Measurements from ENCODE around the gene CAMK2B.

Gene CAMK2B

DNA sequence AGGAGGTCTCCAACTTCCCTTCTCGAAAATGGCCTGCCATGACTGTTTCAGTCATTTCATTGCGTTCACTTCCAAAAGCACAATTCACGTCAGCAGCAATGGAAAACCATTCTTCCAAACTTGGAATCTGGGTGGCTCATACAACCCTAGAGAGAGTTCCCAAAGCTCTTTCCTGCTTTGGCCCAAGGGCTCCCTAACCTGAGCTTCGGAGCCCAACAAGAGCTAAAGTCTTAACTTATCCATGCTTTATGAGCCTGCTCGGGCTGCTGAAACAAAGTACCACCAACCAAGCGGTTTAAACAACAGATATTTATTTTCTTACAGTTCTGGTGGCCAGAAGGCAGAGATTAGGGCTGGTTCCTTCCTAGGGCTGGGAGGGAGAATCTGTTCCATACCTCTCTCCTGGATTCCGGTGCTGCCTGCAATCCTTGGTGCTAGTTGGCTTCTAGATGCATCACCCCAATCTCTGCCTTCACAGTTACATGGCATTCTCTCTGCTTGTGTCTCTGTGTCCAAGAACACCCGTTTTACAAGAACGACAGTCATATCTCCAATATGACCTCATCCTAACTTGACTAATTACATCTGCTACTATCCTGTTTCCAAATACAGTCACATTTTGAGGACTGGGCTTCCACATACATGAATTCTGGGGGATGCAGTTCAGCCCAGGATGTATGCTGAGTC lies 33.5 kb downstream of the CAMK2B start:
- peak in 18 of 42 donors; percentile 0 to 29 (median 6) for DNase-seq
- intact Hi-C loops (cut with DNase I): no loop called here

DNA sequence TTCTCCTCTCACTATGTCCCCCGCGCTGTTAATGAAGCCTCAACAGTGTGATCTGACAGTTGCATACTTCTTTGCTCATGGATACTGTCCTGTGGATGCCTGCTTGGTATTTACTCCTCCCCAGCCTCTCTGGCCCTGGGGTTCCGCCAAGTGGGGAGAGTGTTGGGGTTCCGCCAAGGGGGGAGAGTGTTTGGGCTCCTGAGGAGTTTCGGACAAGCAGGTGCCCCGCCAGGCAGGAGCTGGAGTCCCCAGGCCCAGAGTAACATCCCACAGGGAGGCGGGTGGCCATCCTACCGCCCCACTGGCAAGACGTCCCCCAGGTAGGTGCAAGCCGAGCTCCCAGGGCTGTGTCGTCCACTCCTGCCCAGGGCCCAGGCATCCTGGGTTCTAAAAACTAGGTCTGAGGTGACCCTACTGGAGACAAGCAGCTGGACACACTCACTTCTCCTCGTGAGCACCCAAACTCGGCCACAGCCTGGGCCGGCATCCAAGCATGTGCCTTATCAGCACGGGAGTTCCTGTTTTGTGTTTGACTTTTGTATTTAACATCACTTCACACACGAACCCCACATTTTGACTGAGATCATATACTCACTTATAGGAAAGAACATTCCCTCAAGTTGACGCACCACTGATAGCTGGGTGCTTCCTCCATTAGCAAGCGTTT lies 34.2 kb downstream of the CAMK2B start:
- intact Hi-C loops (cut with DNase I): no loop called here
- peak in 35 of 42 donors; percentile 0 to 42 (median 9) for DNase-seq

DNA sequence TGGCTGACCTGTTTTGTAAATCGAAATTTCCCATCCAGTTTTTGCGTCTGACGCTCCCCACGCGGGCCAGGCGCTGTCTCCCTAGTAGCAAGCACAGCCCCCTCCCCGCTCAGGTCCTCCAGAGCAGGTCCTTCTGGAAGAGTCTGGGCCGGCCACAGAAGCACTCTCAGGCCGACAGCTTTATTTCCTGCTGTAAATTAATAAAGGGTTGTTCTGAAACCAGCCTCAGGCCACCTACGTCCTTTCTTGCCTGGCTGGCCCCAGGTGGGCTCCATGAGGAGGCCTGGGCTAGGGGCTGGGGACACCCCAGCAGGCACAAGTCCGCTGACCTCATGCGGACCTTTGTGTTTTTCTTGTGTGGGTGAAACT lies 35.2 kb downstream of the CAMK2B start:
- intact Hi-C loops (cut with DNase I): no loop called here
- peak in 29 of 42 donors; percentile 2 to 46 (median 15) for DNase-seq

DNA sequence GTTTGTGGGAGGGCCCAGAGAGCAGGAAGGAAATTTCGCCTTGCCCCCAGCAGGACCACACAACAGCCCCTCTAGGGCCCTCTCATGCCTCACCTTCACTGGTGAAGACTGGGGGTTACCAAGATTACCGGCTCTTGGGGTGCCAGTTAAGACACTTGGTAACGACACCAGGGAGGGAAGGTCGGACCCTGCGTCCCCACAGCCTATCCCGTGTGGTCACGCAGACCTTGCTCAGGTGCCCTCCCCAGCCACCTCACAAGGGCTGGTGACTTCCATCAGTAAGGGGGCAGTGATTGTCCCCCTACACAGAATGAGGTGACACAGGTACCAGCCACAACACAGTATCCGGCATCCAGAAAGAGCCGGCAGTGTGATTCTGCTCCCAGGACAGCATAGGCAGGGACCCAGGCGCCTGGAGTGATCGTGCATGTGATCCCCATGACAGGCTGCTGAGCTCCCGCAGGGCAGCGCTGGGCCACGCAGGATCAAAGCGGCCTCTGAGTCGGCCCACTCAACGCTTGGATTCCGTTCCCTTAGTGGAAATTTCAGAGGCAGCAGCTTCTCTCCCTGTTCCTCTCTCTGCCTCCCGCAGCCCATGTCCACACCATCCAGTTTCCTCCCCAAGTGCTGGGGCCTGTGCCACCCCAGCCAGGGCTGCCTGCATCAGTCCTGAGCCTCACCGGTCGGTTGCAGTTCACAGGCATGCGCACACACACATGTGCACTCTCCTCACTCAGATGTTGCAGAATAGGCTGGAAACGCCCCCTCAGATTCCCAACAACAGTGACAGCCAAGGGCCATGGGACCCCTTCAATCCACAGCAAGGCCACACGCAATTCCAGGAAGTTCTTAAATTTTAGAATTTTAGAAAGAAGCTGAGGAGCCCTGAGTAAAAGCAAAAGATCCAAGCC lies 35.8 kb downstream of the CAMK2B start:
- intact Hi-C loops (cut with DNase I): no loop called here
- DNase-seq: peak in 36 of 42 donors; percentile 16 to 73 (median 44)

DNA sequence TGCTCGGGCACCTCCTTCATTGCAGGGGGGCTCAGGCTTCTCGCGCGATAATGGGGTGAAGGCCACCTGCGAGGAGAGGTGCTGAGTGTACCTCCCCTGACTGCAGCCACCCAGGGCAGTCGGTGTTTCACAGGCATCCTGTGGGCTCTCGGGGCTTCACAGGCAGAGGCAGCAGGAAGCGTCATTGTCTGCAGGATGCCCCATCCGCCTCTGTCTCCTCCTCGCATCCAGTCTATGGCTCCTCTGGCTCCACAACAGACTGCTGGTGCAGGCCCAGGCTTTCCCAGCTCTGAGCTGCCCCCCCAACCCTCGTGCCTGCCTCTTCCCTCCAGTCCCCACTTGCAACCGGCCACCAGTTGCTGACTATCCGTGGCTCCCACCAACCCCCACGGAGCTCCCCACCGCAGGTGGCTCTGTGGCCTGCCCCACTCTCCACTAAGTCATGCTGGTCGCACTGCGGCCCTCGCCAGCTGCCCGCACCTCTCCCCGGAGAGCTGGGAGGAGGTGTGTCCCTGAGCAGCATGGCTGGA lies 36.5 kb downstream of the CAMK2B start:
- DNase-seq: peak in 33 of 42 donors; percentile 1 to 41 (median 10)
- intact Hi-C loops (cut with DNase I): no loop called here

DNA sequence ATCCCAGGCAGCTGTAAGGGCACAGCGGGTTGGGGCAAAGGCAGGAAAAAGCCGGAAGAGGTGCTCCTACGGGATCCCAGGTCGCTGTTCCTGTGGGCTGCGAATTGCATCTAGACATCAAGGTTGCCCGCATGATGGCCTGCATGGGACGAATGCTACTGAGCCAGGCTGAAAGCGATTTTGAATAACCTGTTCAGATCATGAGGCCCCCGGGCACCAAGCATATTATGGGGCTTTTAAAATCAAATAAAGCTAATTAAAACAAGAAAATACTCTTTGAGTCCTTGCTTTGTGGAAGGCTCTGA lies 37.1 kb downstream of the CAMK2B start:
- intact Hi-C loops (cut with DNase I): no loop called here
- DNase-seq: peak in 18 of 42 donors; percentile 3 to 42 (median 12)

DNA sequence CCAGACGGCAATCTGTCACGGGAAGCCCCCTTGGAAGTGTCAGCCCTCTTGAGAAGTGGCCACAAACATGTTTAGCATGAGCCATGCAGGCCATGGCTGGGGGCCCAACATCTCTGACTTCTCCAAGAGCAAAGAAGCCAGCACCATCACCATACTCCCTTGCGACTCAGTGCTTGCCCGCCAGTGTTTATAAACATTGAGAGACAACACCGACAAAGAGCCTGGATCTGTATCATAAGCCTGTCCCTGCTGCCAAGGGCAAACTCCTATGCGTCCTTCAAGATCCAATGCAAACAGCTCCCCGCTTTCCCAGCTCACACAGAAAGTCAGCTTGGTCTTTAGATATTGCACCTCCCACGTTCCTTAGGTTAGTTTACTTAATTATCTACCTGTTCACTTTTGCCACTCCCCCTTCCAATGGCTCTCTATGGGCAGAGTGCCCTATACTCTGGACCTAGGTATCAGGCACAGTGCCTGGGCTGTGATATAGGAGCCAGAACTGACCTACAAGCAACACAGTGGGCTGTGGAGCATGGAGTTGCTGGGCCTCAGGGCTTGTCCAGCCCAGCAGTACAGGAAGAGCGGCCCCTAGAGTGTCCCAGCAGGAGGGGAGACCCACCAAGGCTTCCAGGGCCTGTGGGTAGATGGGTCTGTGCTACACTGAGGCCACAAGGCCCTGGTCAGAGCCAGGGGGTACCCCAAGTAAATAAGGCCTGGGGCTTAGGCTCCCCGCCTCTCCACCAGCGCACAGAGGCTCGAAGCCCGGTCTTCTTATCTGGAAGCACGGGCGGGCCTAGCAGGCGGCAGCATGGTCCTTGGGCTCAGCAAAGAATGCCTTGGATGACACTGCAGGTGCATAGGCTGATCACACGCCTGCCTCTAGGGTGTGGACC lies 37.7 kb downstream of the CAMK2B start:
- intact Hi-C loops (cut with DNase I): no loop called here
- peak in 28 of 42 donors; percentile 1 to 42 (median 10) for DNase-seq

DNA sequence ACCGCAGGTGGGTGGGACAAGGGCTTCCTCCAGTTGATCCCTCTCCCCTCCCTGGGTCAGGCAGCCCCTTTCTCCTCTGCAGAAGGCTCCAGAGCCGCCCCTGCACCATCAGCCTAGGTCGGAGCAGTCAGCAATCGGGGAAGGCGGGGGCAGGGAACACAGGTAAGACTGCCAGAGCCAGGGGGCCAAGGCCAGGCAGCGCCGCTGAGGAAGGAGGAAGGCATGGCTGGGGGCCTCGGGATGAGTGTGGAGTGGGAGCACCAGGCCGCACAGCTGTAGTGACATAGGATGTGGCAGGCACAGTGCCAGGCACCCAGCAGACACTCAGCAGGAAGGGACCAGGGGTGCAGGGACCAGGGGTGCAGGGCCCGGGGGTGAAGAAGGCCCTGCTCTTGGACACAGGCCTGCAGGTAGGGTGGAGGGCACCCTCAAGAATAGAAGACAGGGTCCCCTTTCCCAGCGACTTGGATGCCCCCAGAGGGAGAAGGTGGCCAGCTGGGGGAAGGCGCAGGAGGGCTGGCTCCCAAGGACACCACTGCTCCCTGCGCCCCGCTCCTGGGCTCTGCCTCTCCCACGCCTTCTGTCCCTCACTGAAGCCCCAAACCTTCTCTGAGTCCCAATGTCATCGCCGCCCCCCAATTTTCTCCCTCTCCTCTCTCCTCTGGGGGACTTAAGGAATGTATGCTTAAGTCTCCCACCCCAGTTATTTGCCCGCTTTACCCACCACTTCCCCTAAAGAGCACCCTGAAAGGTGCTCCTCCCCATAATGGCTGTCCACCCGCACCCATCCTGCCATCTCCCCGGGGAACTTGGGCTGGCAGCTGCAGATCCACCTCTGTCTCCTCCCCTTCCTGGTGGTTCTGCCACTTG lies 38.5 kb downstream of the CAMK2B start:
- intact Hi-C loops (cut with DNase I): no loop called here
- DNase-seq: peak in 36 of 42 donors; percentile 14 to 74 (median 42)

DNA sequence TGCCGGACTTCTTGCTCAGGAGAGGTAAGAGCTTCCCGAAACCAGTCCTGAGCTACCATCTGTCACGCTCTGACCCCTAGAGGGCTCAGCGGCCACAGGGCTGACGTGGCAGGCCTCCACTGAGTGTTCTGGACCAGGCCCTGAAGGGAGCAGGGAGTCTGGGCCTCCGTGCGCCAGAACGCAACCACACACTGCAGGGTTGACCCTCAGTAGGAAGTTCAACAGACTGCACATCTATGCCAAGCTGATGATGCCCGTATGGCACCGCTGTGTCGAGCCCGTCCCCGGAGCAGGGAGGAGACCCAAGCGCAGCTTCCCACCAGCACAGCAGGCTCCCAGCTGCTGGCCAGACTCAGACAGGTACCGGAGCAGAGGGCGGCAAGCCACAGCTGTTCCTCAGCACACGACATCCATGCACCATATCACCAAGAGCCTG lies 39.2 kb downstream of the CAMK2B start:
- peak in 31 of 42 donors; percentile 0 to 42 (median 12) for DNase-seq

DNA sequence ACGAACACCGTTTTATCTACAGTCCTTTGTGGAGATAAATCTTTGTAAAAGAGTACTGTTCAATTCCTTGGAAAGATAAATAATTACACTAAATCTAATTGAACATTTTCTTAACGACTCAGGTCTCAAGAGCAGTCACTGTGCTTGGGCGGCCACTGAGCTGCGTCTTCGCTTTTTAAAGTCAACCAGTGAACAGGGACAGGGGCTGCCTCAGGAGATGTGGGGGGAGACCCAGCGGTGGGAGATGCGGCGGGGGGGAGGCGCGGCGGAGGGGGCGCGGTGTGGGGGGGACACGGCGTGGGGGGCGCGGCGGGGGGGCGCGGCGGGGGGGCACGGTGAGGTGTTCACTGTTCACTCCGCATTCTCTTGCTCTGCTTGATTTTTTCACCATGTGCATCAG lies 39.8 kb downstream of the CAMK2B start:
- peak in 35 of 42 donors; percentile 0 to 43 (median 10) for DNase-seq

More for the DNA sequence above, 39.2 kb downstream of the CAMK2B start:
- intact Hi-C loops (cut with DNase I): no loop called here

DNA sequence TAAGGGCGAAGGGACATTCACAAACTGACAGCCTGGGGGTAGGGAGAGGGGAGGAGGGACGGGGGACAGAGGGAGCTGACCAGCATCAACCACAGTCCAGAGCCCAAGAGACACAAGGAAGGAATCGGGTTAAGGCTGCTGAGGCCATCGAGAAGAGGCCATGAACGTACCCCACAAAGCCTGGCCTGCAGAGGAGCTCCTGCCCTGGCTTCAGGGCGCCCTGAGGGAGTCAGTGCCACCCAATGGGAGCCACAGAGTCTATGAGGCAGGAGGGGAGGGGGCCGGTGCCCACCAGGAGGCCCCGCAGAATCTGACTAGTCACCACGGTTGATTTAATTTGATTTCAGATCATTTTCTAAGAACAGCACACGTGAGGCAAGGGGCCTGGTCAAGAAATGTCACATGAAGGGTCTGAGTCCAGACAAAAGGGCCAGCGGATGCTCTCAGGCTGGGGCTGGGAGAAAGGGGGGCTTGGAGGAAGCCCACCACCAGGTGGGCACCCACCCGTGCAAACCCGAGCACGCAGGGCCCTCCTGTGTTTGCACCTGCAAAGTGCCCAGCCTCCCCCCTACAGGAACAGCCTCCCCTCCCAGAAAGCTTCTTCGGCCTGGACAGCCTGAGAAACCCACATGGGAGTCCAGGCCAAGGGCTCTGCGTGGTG lies 40.4 kb downstream of the CAMK2B start:
- intact Hi-C loops (cut with DNase I): no loop called here
- peak in 35 of 42 donors; percentile 0 to 41 (median 7) for DNase-seq

More for the DNA sequence above, 39.8 kb downstream of the CAMK2B start:
- intact Hi-C loops (cut with DNase I): no loop called here

DNA sequence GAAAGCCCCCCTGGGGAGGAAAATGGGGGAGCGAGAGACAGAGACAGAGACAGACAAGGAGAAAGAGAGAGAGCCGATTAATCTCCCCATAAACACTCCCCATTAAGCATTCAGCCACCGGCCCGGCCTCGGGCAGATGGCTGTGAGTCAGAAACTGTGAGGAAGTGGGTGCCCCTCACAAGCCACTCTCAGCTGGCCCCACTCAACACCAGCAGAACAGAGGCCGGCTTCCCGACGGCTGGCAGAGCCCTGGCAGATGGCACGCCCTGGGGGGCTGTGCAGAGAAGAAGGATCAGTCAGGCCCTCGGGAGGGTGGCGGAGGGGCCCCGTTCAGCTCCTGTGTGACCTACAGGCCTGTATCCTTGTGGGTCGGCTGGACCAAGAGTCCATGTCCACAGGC lies 41.2 kb downstream of the CAMK2B start:
- peak in 36 of 42 donors; percentile 1 to 60 (median 14) for DNase-seq
- intact Hi-C loops (cut with DNase I): no loop called here

DNA sequence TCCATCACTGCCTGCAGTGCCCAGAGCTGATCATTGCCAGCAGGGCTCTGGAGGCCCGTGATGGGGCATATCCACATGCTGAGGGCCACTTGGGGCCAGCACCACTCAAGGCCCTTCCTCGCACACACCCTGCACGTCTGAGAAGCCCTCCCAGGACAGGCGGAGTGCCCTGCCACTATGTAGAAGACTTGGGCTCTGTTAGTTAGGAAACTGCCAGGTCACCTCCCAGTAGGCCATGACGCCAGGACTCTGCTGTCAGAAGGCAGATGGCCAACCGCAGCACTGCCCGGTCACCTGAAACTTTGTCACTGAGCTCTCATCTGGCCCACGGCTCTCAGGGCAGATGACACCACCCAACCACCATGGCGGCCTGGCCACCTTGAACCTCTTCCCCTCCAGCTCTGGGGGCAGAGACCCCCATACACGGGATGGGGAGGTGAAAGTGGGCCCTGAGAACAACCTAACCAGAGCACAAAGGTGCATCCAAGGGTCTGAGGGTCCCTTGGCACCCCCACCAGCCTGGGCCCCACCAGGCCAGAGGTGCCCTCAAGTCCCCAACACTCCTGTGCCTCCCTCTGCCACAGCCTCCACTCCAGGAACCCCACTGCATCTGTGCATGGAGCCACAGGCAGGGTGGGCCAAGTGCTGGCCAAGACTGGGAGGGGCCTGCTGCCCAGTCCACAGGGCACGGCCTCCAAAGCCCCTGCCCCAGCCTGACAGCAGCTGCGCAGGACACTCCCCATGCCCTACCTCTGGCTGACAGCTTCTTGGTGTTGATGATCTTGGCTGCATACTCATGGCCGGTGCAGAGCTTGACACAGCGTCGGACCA lies 41.8 kb downstream of the CAMK2B start:
- intact Hi-C loops (cut with DNase I): no loop called here
- peak in 36 of 42 donors; percentile 1 to 42 (median 8) for DNase-seq

DNA sequence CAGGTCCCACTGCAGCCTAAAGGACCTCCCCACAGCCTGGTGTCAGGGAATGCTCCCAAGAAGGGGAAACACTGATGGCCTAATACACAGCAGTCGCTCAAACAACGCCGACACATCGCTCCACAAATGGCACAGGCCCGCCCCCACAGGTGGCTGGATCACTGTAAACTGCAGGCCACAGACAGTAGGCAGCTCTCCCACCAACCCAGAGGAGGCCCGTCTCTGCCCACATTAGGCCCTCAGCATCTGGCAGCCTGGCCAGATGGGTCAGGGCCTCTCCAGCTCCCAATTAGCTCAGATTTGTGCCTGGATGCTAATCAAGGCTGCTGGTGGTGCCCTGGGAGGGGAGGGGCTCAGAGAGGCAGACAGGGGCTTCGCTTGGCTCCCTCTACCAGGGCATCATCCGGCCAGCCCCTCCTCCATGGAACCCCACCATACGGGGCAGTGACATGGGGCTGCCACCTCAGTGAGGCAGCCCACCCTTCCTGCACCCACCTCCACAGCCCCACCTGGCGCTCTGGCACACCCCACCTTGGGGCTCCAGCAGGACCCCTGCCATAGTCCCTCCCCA lies 42.7 kb downstream of the CAMK2B start:
- peak in 37 of 42 donors; percentile 0 to 44 (median 9) for DNase-seq
- intact Hi-C loops (cut with DNase I): no loop called here

DNA sequence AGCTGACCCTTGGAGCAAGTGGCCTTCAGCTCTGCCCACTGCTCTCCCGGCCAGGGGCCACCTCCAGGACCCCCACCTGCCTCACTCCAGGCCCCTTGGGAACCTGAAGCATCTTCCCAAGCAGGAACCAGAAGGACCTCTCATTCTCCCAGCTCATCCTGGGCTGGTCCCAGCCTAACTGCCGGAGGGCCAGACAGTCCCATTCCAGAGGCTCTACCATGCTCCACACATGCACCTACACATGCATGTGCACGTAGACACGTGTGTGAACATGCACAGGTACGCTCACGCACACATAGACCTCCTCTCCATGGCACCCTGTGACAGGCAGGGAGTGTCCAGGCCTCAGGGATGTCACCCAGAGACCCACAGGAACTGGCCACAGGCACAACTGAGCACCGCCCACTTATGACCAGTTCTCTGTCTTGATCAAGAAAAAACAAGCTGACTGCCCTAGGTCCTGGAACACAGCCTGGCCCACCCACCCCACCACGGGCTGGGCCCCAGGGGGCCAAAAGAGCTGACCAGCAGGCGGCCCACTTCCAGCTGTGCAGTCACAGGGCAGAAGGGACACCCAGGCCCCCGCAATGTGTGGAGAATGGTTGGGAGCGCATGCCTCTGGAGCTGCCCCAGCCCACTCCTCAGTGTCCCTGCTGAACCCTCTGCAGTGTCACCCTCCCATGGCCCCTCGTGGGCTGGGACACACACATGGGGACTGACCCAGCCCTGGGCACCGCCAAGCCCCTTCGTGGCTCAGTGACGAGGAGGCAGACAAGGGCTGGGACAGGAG lies 43.4 kb downstream of the CAMK2B start:
- peak in 35 of 42 donors; percentile 1 to 33 (median 5) for DNase-seq
- intact Hi-C loops (cut with DNase I): no loop called here

All from head of caudate nucleus (tissue), 42 donors.